BE2C (cell line): ENCODE measurements around the gene CDC23.

Experiments
- DNase-seq: peaks from one replicate; pipeline ENCODE4 v3.0.0-alpha.2; 2020
- H3K27me3 ChIP-seq: fragments of 250-450 bp; sonication (Bioruptor Pico); 2 replicates; pipeline ENCODE4 v1.5.1; 2020; ENCODE audit warnings: mild to moderate bottlenecking
- H3K36me3 ChIP-seq: fragments of 250-450 bp; sonication (Bioruptor Pico); 2 replicates; pipeline ENCODE4 v1.5.1; 2020; ENCODE audit warnings: mild to moderate bottlenecking
- H3K4me1 ChIP-seq: fragments of 250-450 bp; sonication (Bioruptor Pico); 2 replicates; pipeline ENCODE4 v1.5.1; 2020
- H3K4me3 ChIP-seq: 2 replicates; pipeline ENCODE4 v1.5.1; 2011; ENCODE audit warnings: low read depth, low read length
- H3K9me3 ChIP-seq: fragments of 250-450 bp; sonication (Bioruptor Pico); 2 replicates; pipeline ENCODE4 v1.5.1; 2020
- TF ChIP-seq, protein P1 (sequence below): IDR thresholded peaks from 2 replicates; pipeline ENCODE4 v1.5.1; 2012; ENCODE audit warnings: mild to moderate bottlenecking, low read depth, low read length

Gene CDC23

DNA sequence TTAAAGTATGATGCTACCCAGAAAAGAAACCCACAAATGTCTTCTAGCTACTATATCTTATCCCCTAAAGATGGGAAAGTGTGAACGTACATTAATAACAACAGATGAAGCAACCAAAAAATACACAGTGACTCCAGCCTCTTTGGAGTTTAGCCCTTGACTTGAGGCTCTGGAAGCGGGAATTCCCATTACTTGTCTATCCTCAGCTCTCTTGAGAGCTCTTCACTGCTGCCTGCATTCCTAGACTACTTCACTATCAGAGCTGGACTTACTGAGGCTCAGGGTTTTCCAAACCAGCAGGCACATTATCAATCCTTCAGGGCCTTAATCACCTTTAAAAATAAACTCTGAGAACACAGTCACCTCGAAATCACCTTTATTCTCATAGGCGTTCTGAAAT lies 72.9 kb downstream of the CDC23 start:
- TF ChIP-seq, protein P1, sequence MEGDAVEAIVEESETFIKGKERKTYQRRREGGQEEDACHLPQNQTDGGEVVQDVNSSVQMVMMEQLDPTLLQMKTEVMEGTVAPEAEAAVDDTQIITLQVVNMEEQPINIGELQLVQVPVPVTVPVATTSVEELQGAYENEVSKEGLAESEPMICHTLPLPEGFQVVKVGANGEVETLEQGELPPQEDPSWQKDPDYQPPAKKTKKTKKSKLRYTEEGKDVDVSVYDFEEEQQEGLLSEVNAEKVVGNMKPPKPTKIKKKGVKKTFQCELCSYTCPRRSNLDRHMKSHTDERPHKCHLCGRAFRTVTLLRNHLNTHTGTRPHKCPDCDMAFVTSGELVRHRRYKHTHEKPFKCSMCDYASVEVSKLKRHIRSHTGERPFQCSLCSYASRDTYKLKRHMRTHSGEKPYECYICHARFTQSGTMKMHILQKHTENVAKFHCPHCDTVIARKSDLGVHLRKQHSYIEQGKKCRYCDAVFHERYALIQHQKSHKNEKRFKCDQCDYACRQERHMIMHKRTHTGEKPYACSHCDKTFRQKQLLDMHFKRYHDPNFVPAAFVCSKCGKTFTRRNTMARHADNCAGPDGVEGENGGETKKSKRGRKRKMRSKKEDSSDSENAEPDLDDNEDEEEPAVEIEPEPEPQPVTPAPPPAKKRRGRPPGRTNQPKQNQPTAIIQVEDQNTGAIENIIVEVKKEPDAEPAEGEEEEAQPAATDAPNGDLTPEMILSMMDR, result no peak
- Histone ChIP-seq H3K36me3 (no peaks in the 10 kb centered on the region), H3K9me3 (no peaks in the 10 kb centered on the region), H3K4me3 (no peak overlapping the region), H3K27me3 (peaks cover 4% of the 10 kb centered on the region), H3K4me1 (no peaks in the 10 kb centered on the region)
- DNase-seq, result no peak

DNA sequence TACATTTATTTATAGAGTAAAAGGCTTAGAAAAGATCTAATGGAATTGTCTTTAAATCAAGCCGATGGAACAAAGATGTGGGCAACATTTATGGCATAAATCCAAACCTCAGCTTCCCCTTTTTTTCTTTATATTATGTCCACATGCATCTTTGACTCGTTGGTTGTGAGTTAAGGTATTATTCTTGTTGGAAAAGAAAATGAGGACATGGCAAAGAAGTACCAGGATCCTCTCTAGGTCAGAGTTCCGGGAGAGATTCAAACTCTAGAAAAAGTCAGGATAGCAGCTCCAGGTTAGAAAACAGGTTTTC lies 73.4 kb downstream of the CDC23 start:
- H3K4me3 ChIP-seq, result peak overlapping the region; percentile 81
- DNase-seq, result no peak
- no peaks in the 10 kb centered on the region for H3K4me1 ChIP-seq
- H3K9me3 ChIP-seq, result no peaks in the 10 kb centered on the region
- peaks cover 4% of the 10 kb centered on the region for H3K27me3 ChIP-seq
- TF ChIP-seq, protein P1, result no peak
- H3K36me3 ChIP-seq, result no peaks in the 10 kb centered on the region

DNA sequence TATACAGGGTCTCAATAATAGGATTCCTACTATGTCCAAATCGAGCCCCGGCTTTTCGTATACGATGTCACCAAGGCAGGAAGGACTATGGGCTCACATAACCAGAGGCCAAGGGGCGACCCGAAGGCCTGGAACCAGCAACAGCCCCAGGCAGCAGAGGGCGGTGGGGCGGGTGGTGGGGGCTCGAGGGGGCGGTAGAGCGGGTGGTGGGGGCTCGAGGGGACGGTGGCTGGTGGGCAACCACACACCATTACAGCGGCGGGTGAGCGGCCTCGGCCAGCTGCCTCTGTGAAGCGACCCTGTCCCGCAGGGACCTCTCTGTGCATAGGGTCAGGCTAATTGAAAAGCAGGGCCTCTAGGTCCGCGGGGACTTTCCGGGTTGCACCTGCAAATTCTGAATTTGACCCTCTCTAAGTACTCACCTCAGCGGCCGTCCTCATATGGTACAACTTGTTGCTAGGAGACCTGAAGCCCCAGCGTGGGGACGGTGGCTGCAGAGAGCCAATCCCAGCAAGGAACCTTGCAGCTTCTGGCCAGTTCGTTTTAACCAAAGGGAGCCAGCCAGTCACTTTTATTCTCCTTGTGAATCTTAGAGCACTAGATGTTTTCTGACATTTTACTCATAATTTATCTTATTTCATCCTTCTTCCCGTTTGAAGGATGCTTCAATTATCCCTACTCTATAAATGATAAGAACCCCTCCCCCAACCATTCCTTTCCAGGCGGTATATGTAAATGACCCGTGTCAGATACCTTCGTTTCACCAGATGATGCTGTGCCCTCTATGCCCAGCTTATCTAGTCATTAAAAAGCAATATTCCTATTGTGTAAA lies 74.0 kb downstream of the CDC23 start, which contains the start of gene NME5:
NME5 (minus strand) TSS at position 480 of the 832 bp plus-strand sequence. CDS start 648 bp downstream, outside the sequence.
- DNase-seq, result peak; percentile 69
- H3K4me1 ChIP-seq, result no peaks in the 10 kb centered on the region
- peaks cover 4% of the 10 kb centered on the region for H3K27me3 ChIP-seq
- TF ChIP-seq, protein P1, result no peak
- H3K9me3 ChIP-seq, result no peaks in the 10 kb centered on the region
- no peaks in the 10 kb centered on the region for H3K36me3 ChIP-seq
- peak within 1 kb of the TSS; percentile 81 for H3K4me3 ChIP-seq
